ENCODE data around the gene ANKRD11. TPM values are rescaled to one million over a fixed set of nuclear protein-coding genes. Genes with fewer than 3 reads are reported as not detected.
"Not testable (repeated sequence)": the region's sequence is repeated elsewhere in the genome, so short reads cannot be mapped to it uniquely, and the experiment has no call there.

Gene ANKRD11
- total and polyA plus RNA-seq, 2 donors (not counting 3 experiments of a cell fraction or from before 2014, with no cell fraction given): 55.8 to 191 TPM

DNA sequence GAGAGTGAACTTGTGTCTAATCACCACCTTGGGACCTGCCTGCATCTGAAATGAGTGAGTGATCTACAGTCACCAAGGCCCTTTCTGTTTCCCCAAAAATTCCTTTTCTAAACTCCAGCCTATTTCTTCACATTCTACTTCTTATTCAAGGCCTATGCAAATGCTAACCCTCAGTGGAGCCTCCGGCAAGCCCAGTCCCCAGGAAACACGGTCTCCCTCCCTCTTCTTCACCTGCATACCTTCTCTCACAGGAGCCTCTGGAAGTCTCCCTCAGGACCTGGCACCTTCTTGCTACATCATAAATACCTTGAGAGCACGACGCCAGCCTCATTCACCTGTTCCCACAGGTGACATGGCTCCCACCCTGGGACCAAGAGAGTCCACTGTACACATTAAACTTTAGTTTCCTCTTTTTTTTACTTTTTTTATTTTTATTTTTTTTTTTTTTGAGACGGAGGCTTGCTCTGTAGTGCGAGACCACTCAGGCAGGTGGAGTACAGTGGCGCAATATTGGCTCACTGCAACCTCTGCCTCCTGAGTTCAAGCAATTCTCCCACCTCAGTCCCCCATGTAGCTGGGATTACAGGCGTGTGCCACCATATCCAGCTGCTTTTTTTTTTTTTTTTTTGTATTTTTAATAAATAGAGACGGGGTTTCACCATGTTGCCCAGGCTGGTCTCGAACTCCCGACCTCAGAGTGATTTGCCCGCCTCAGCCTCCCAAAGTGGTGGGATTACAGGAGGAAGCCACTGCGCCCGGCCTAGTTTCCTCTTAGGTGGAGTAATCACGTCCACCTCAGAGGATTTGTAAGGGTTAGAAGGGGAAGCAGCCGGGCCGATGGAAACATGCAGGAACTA is 97.3 kb downstream of the ANKRD11 start:
- peak; percentile 17 for DNase-seq (ENCODE audit: low read depth, low spot score)
- no peak overlapping the region for H3K4me3 ChIP-seq (replicated peaks in 1 of 3; ENCODE audit: insufficient read depth in 1 of 3, low read depth in 1 of 3, low read length in 3 of 3)
- no peak overlapping the region for H3K4me2 ChIP-seq (ENCODE audit: insufficient read depth, low read length)
- H3K27me3 ChIP-seq (ENCODE audit: control insufficient read depth in 2 of 2, insufficient read depth in 2 of 2, low read length in 2 of 2): no peaks in the 10 kb centered on the region
- BruUV-seq (replicated peaks): no TSS peak
- POLR2A ChIA-PET: interaction anchor here (0.6 kb wide), 1 partner anchor 1586 kb away, joined by 3 read pairs; no protein-coding TSS in a partner anchor
- TF ChIP-seq POLR2AphosphoS5 (IDR thresholded peaks at IDR 0.05; ENCODE audit: insufficient read depth, low read depth, low read length) (no peak), EZH2 (IDR thresholded peaks at IDR 0.05; ENCODE audit: borderline replicate concordance, low read depth, low read length, severe bottlenecking) (no peak)
- no peak overlapping the region for H3K27ac ChIP-seq (ENCODE audit: insufficient read depth, low read depth, low read length)
- intact Hi-C loops (cut with micrococcal nuclease) (no loop called here), dilution Hi-C loops (cut with MboI; ENCODE audit: extremely low pct_ligation_motif_present, low sequenced_read_pairs) (no loop called here)
- H2AFZ ChIP-seq (ENCODE audit: low read depth, low read length): no peak overlapping the region
- H3K79me2 ChIP-seq (ENCODE audit: control insufficient read depth, insufficient read depth, low read length): peaks cover 92% of the 10 kb centered on the region
- no peak for FAIRE-seq
- H4K20me1 ChIP-seq (replicated peaks; ENCODE audit: control insufficient read depth, extremely low read depth, insufficient read depth, low read length): no peaks in the 10 kb centered on the region
- H3K4me1 ChIP-seq (ENCODE audit: control insufficient read depth, extremely low read depth, insufficient read depth, low read length): peaks cover 15% of the 10 kb centered on the region
- CTCF ChIA-PET: interaction anchor here (0.8 to 1.2 kb wide), 5 partner anchors 10 to 164 kb away, joined by 3 to 6 read pairs (median 3); no protein-coding TSS in a partner anchor
- no peaks in the 10 kb centered on the region for H3K9me3 ChIP-seq (replicated peaks; ENCODE audit: control insufficient read depth, insufficient read depth, low read length)
- H3K9me1 ChIP-seq (replicated peaks; ENCODE audit: control insufficient read depth, extremely low read depth, insufficient read depth, low read length): no peaks in the 10 kb centered on the region
- no peak overlapping the region for H3K9ac ChIP-seq (replicated peaks; ENCODE audit: extremely low read depth, insufficient read depth, low read length)
- peaks cover 0 to 6% of the 10 kb centered on the region in 2 experiments for H3K36me3 ChIP-seq (ENCODE audit: control insufficient read depth in 2 of 2, extremely low read depth in 1 of 2, insufficient read depth in 2 of 2, low read length in 2 of 2)

DNA sequence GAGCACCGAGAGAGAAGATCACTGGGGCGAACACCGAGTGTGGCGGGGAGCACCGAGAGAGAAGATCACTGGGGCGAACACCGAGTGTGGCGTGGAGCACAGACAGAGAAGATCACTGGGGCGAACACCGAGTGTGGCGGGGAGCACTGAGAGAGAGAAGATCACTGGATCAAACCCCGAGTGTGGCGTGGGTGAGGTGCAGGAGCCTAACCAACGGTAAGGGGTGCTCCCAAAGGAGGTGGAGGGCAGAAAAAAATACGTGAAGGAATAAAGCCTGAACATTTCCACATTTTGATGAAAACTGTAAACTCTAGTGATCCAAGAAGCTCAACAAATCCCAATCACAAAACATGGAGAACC is 100.2 kb downstream of the ANKRD11 start:
- POLR2A ChIA-PET; H4K20me1 ChIP-seq (replicated peaks; ENCODE audit: control insufficient read depth, extremely low read depth, insufficient read depth, low read length); H3K9me3 ChIP-seq (replicated peaks; ENCODE audit: control insufficient read depth, insufficient read depth, low read length); dilution Hi-C loops (cut with MboI; ENCODE audit: extremely low pct_ligation_motif_present, low sequenced_read_pairs); H3K4me2 ChIP-seq (ENCODE audit: insufficient read depth, low read length); H3K4me3 ChIP-seq (replicated peaks in 1 of 3; ENCODE audit: insufficient read depth in 1 of 3, low read depth in 1 of 3, low read length in 3 of 3); H3K9ac ChIP-seq (replicated peaks; ENCODE audit: extremely low read depth, insufficient read depth, low read length); H3K27me3 ChIP-seq (ENCODE audit: control insufficient read depth in 2 of 2, insufficient read depth in 2 of 2, low read length in 2 of 2); FAIRE-seq; H2AFZ ChIP-seq (ENCODE audit: low read depth, low read length); H3K4me1 ChIP-seq (ENCODE audit: control insufficient read depth, extremely low read depth, insufficient read depth, low read length); H3K27ac ChIP-seq (ENCODE audit: insufficient read depth, low read depth, low read length); BruUV-seq (replicated peaks); H3K9me1 ChIP-seq (replicated peaks; ENCODE audit: control insufficient read depth, extremely low read depth, insufficient read depth, low read length); H3K36me3 ChIP-seq (ENCODE audit: control insufficient read depth in 2 of 2, extremely low read depth in 1 of 2, insufficient read depth in 2 of 2, low read length in 2 of 2); intact Hi-C loops (cut with micrococcal nuclease); DNase-seq (ENCODE audit: low read depth, low spot score): not testable (repeated sequence)
- CTCF ChIA-PET: interaction anchor here (1.0 kb wide), 1 partner anchor 17 kb away, joined by 3 read pairs; no protein-coding TSS in a partner anchor
- H3K79me2 ChIP-seq (ENCODE audit: control insufficient read depth, insufficient read depth, low read length): peaks cover 90% of the 10 kb centered on the region

- dilution Hi-C loops (cut with MboI; ENCODE audit: extremely low pct_ligation_motif_present, low sequenced_read_pairs); H3K27me3 ChIP-seq (ENCODE audit: control insufficient read depth in 2 of 2, insufficient read depth in 2 of 2, low read length in 2 of 2); FAIRE-seq; H3K9ac ChIP-seq (replicated peaks; ENCODE audit: extremely low read depth, insufficient read depth, low read length); H2AFZ ChIP-seq (ENCODE audit: low read depth, low read length); intact Hi-C loops (cut with micrococcal nuclease); H4K20me1 ChIP-seq (replicated peaks; ENCODE audit: control insufficient read depth, extremely low read depth, insufficient read depth, low read length); CTCF ChIA-PET; H3K4me3 ChIP-seq (replicated peaks in 1 of 3; ENCODE audit: insufficient read depth in 1 of 3, low read depth in 1 of 3, low read length in 3 of 3); H3K4me2 ChIP-seq (ENCODE audit: insufficient read depth, low read length); DNase-seq (ENCODE audit: low read depth, low spot score); BruUV-seq (replicated peaks); H3K4me1 ChIP-seq (ENCODE audit: control insufficient read depth, extremely low read depth, insufficient read depth, low read length); H3K9me3 ChIP-seq (replicated peaks; ENCODE audit: control insufficient read depth, insufficient read depth, low read length); H3K36me3 ChIP-seq (ENCODE audit: control insufficient read depth in 2 of 2, extremely low read depth in 1 of 2, insufficient read depth in 2 of 2, low read length in 2 of 2); H3K27ac ChIP-seq (ENCODE audit: insufficient read depth, low read depth, low read length); POLR2A ChIA-PET; H3K9me1 ChIP-seq (replicated peaks; ENCODE audit: control insufficient read depth, extremely low read depth, insufficient read depth, low read length): not testable (repeated sequence)
- H3K79me2 ChIP-seq (ENCODE audit: control insufficient read depth, insufficient read depth, low read length): peaks cover 90% of the 10 kb centered on the region
These were observed 100.7 kb downstream of the ANKRD11 start for GRCh38 chr16:89389504-89390223.
